22Rv1 (cell line): ENCODE results near the gene NAV2.

Experiments
- ZFX ChIP-seq: fragments of 450-650 bp; IDR thresholded peaks from 2 replicates; pipeline ENCODE4 v1.6.1; 2017; ENCODE audit warnings: antibody characterized with exemption, borderline replicate concordance
- TF ChIP-seq, protein P1 (sequence below): fragments of 450-650 bp; IDR thresholded peaks from 2 replicates; pipeline ENCODE4 v1.5.1; 2017; ENCODE audit warnings: mild to moderate bottlenecking

DNA sequence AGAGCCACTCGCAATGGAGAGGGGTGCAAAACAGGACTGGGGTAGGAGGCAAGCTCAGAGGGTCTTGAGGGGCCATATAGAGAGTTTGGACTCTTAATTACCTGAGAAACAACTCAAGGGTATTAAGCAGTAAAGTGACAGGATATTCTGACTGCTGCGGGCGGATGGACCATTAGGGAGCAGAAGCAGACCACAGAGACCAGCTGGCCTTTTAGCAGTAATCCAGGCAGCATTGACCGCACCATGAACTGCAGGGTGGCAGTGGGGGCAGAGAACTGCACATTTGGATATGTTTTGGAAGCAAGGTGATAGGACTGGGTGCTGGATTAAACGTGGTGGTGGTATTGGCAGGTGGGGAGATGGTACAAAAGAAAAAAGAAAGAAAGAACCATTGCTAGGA, 322.3 kb downstream of the NAV2 start:
- TF ChIP-seq, protein P1, sequence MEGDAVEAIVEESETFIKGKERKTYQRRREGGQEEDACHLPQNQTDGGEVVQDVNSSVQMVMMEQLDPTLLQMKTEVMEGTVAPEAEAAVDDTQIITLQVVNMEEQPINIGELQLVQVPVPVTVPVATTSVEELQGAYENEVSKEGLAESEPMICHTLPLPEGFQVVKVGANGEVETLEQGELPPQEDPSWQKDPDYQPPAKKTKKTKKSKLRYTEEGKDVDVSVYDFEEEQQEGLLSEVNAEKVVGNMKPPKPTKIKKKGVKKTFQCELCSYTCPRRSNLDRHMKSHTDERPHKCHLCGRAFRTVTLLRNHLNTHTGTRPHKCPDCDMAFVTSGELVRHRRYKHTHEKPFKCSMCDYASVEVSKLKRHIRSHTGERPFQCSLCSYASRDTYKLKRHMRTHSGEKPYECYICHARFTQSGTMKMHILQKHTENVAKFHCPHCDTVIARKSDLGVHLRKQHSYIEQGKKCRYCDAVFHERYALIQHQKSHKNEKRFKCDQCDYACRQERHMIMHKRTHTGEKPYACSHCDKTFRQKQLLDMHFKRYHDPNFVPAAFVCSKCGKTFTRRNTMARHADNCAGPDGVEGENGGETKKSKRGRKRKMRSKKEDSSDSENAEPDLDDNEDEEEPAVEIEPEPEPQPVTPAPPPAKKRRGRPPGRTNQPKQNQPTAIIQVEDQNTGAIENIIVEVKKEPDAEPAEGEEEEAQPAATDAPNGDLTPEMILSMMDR, result no peak
- TF ChIP-seq ZFX, result no peak
